Neutrophil (primary cell): ENCODE results near the gene OR52E5.

Experiments
- H3K27ac ChIP-seq: fragments of 200-600 bp; sonication (generic); 2 replicates; pipeline ENCODE4 v1.5.1; 2016; ENCODE audit warnings: mild to moderate bottlenecking, moderate library complexity
- H3K27me3 ChIP-seq: fragments of 200-600 bp; sonication (generic); 2 replicates; pipeline ENCODE4 v1.6.0; 2016; ENCODE audit warnings: mild to moderate bottlenecking
- H3K36me3 ChIP-seq: fragments of 200-600 bp; sonication (generic); 2 replicates; pipeline ENCODE4 v1.5.1; 2017
- H3K4me1 ChIP-seq, 2 experiments: fragments of 200-600 bp in 1 of 2; sonication (generic) in 1 of 2; 1 replicate in 1 of 2; 2 replicates in 1 of 2; pipeline versions ENCODE4 v1.5.1 to v1.6.1; 2013 to 2016; ENCODE audit warnings: low read depth in 1 of 2, low read length in 1 of 2, mild to moderate bottlenecking in 1 of 2, moderate library complexity in 1 of 2; ENCODE audit not compliant: control insufficient read depth in 1 of 2, insufficient read depth in 1 of 2
- H3K4me3 ChIP-seq, 2 experiments: fragments of 200-600 bp in 1 of 2; sonication (generic) in 1 of 2; 1 replicate in 1 of 2; 2 replicates in 1 of 2; pipeline ENCODE4 v1.5.1; 2013 to 2016; ENCODE audit warnings: low read depth in 1 of 2, low read length in 1 of 2, mild to moderate bottlenecking in 1 of 2, moderate library complexity in 1 of 2
- H3K9me3 ChIP-seq: fragments of 200-600 bp; sonication (generic); 2 replicates; pipeline ENCODE4 v1.5.1; 2016
- CTCF ChIP-seq: fragments of 200-600 bp; sonication (generic); IDR thresholded peaks from 2 replicates; pipeline ENCODE4 v1.5.1; 2016; ENCODE audit warnings: antibody characterized with exemption

OR52E5 gene

GRCh38 chr11:5940748-5941147 is 47.7 kb downstream of the OR52E5 start:
- peaks cover 28% of the 10 kb centered on the region for H3K27me3 ChIP-seq
- TF ChIP-seq CTCF: no peak
- no peak overlapping the region for H3K27ac ChIP-seq
- H3K9me3 ChIP-seq: no peaks in the 10 kb centered on the region
- H3K36me3 ChIP-seq: no peaks in the 10 kb centered on the region
- no peak overlapping the region for H3K4me3 ChIP-seq
- H3K4me1 ChIP-seq: no peaks in the 10 kb centered on the region

GRCh38 chr11:5941951-5942350 is 48.9 kb downstream of the OR52E5 start, which contains the start of gene OR56A3:
TSS of gene OR56A3 (plus strand) at chr11:5942251. CDS start at chr11:5947347, 5,096 bp downstream.
- H3K9me3 ChIP-seq: no peaks in the 10 kb centered on the region
- H3K4me3 ChIP-seq: no peak within 1 kb of the TSS
- TF ChIP-seq CTCF: no peak
- H3K27me3 ChIP-seq: peaks cover 28% of the 10 kb centered on the region
- no peaks in the 10 kb centered on the region for H3K36me3 ChIP-seq
- H3K27ac ChIP-seq: no peak within 1 kb of the TSS
- H3K4me1 ChIP-seq: no peaks in the 10 kb centered on the region
